GM23338 (cell line): Measurements from ENCODE around the gene SERPINA6. TPM values are rescaled to one million over a fixed set of nuclear protein-coding genes. Genes with fewer than 3 reads are reported as not detected.

Experiments used
- ATAC-seq: fragments of 200-7000 bp; cut with Tn5 transposase; 3 replicates; pipeline ENCODE4 v1.9.1; 2020
- DNase-seq: peaks from one replicate; pipeline ENCODE4 v3.0.0-alpha.2; 2015; ENCODE audit warnings: low spot score
- H2AFZ ChIP-seq: fragments of 200-600 bp; sonication (generic); 2 replicates; pipeline ENCODE4 v1.8.0; 2016; ENCODE audit warnings: antibody characterized with exemption, mild to moderate bottlenecking, moderate library complexity
- H3F3A ChIP-seq: fragments of 200-600 bp; sonication (generic); replicated peaks from 2 replicates; pipeline ENCODE4 v1.8.0; 2017; ENCODE audit warnings: antibody characterized with exemption, mixed run types, low read depth
- H3K27ac ChIP-seq: fragments of 200-600 bp; sonication (generic); 2 replicates; pipeline ENCODE4 v1.6.1; 2016; ENCODE audit warnings: low read depth
- H3K27me3 ChIP-seq: fragments of 200-600 bp; sonication (generic); 2 replicates; pipeline ENCODE4 v1.8.0; 2016; ENCODE audit warnings: mild to moderate bottlenecking, mixed run types, moderate library complexity; ENCODE audit not compliant: insufficient read depth
- H3K36me3 ChIP-seq: fragments of 200-600 bp; sonication (generic); 2 replicates; pipeline ENCODE4 v1.8.0; 2016; ENCODE audit warnings: mild to moderate bottlenecking; ENCODE audit not compliant: insufficient read depth
- H3K4me1 ChIP-seq: fragments of 200-600 bp; sonication (generic); 2 replicates; pipeline ENCODE4 v1.8.0; 2016; ENCODE audit warnings: mild to moderate bottlenecking, moderate library complexity; ENCODE audit not compliant: insufficient read depth
- H3K4me2 ChIP-seq: fragments of 200-600 bp; sonication (generic); 2 replicates; pipeline ENCODE4 v1.7.1; 2017; ENCODE audit warnings: mixed run types
- H3K4me3 ChIP-seq: fragments of 200-600 bp; sonication (generic); 2 replicates; pipeline ENCODE4 v1.6.1; 2016; ENCODE audit warnings: mixed run types
- H3K79me2 ChIP-seq: fragments of 200-600 bp; sonication (generic); replicated peaks from 2 replicates; pipeline ENCODE4 v1.8.0; 2017; ENCODE audit warnings: mild to moderate bottlenecking; ENCODE audit not compliant: insufficient read depth
- H3K9me2 ChIP-seq: fragments of 200-600 bp; sonication (generic); 2 replicates; pipeline ENCODE4 v1.8.0; 2017; ENCODE audit not compliant: insufficient read depth
- H4K20me1 ChIP-seq: fragments of 200-600 bp; sonication (generic); replicated peaks from 2 replicates; pipeline ENCODE4 v1.8.0; 2017; ENCODE audit warnings: mild to moderate bottlenecking; ENCODE audit not compliant: insufficient read depth
- H3K27ac Mint-ChIP-seq: 2 replicates; pipeline ENCODE4 v1.8.0; 2020; ENCODE audit warnings: inconsistent platforms, mild to moderate bottlenecking, moderate library complexity, mixed read lengths
- H3K27me3 Mint-ChIP-seq: 3 replicates; pipeline ENCODE4 v1.8.0; 2022; ENCODE audit warnings: low read depth, mild to moderate bottlenecking, moderate library complexity, mixed read lengths, inconsistent platforms; ENCODE audit not compliant: insufficient read depth, poor library complexity
- H3K36me3 Mint-ChIP-seq: 3 replicates; pipeline ENCODE4 v1.8.0; 2021; ENCODE audit warnings: low read depth, mild to moderate bottlenecking, inconsistent platforms, moderate library complexity, mixed read lengths
- H3K4me1 Mint-ChIP-seq: 3 replicates; pipeline ENCODE4 v1.8.0; 2020; ENCODE audit warnings: mild to moderate bottlenecking, inconsistent platforms, mixed read lengths
- H3K4me3 Mint-ChIP-seq: 3 replicates; pipeline ENCODE4 v1.8.0; 2021; ENCODE audit warnings: moderate library complexity, mild to moderate bottlenecking, inconsistent platforms, mixed read lengths
- H3K9me3 Mint-ChIP-seq: 3 replicates; pipeline ENCODE4 v1.8.0; 2020; ENCODE audit warnings: moderate library complexity, mild to moderate bottlenecking, inconsistent platforms, mixed read lengths
- CREB1 ChIP-seq: fragments of 250-450 bp; sonication (Bioruptor Pico); IDR thresholded peaks from 2 replicates; pipeline ENCODE4 v1.5.0; 2020; ENCODE audit warnings: low read depth, mild to moderate bottlenecking, moderate library complexity
- EZH2 ChIP-seq: fragments of 200-600 bp; sonication (generic); IDR thresholded peaks from one replicate; pipeline ENCODE4 v1.8.0; 2017; ENCODE audit warnings: antibody characterized with exemption, mild to moderate bottlenecking, low read depth; ENCODE audit not compliant: unreplicated experiment
- EZH2phosphoT487 ChIP-seq: fragments of 200-600 bp; sonication (generic); IDR thresholded peaks from one replicate; pipeline ENCODE4 v1.8.1; 2018; ENCODE audit warnings: antibody characterized with exemption; ENCODE audit not compliant: unreplicated experiment
- POLR2AphosphoS5 ChIP-seq: IDR thresholded peaks from 2 replicates; pipeline ENCODE4 v1.6.1; 2016; ENCODE audit warnings: antibody characterized with exemption, low read depth
- STAT1 ChIP-seq: IDR thresholded peaks from one replicate; pipeline ENCODE4 v1.6.1; 2016; ENCODE audit warnings: antibody characterized with exemption; ENCODE audit not compliant: unreplicated experiment
- ZNF114 ChIP-seq: fragments of 250-450 bp; sonication (Bioruptor Pico); IDR thresholded peaks from 2 replicates; pipeline ENCODE4 v1.5.0; 2020; ENCODE audit warnings: mild to moderate bottlenecking, moderate library complexity
- ZNF331 ChIP-seq: fragments of 250-450 bp; sonication (Bioruptor Pico); IDR thresholded peaks from 2 replicates; pipeline ENCODE4 v1.5.0; 2020; ENCODE audit warnings: low read depth, mild to moderate bottlenecking, moderate library complexity
- polyA plus RNA-seq: library from polyadenylated mRNA; unstranded; fragments of >200 nt; fragmentation: Nextera tagmentation; extraction: Ambion mirVana; gene quantifications from 2 replicates; pipeline ENCODE4 v1.2.1, GENCODE V29; 2016
- total RNA-seq: library from RNA; depleted of rRNA; stranded (reverse); fragments of >200 nt; shearing (Covaris generic); gene quantifications from 2 replicates; pipeline ENCODE4 v1.2.3, GENCODE V29; 2014
- TF ChIP-seq, protein P1 (sequence below): fragments of 250-450 bp; sonication (Bioruptor Pico); IDR thresholded peaks from 2 replicates; pipeline ENCODE4 v1.5.0; 2020; ENCODE audit warnings: mild to moderate bottlenecking, moderate library complexity
- TF ChIP-seq, protein P2 (sequence below), 2 experiments: fragments of 200-600 bp in 1 of 2; sonication (generic) in 1 of 2; conservative IDR thresholded peaks; 2 replicates each; pipeline versions ENCODE4 v1.5.1 to v1.6.1; 2016 to 2017; ENCODE audit warnings: antibody characterized with exemption in 2 of 2, low read depth in 2 of 2, mild to moderate bottlenecking in 2 of 2, moderate library complexity in 1 of 2
- TF ChIP-seq, protein P3 (sequence below): IDR thresholded peaks from 2 replicates; pipeline ENCODE4 v1.6.1; 2016; ENCODE audit warnings: antibody characterized with exemption
- TF ChIP-seq, protein P4 (sequence below): IDR thresholded peaks from one replicate; pipeline ENCODE4 v1.6.1; 2018; ENCODE audit warnings: antibody characterized with exemption; ENCODE audit not compliant: unreplicated experiment

Gene SERPINA6
- total and polyA plus RNA-seq, 2 experiments from 2014 or later = not detected

DNA sequence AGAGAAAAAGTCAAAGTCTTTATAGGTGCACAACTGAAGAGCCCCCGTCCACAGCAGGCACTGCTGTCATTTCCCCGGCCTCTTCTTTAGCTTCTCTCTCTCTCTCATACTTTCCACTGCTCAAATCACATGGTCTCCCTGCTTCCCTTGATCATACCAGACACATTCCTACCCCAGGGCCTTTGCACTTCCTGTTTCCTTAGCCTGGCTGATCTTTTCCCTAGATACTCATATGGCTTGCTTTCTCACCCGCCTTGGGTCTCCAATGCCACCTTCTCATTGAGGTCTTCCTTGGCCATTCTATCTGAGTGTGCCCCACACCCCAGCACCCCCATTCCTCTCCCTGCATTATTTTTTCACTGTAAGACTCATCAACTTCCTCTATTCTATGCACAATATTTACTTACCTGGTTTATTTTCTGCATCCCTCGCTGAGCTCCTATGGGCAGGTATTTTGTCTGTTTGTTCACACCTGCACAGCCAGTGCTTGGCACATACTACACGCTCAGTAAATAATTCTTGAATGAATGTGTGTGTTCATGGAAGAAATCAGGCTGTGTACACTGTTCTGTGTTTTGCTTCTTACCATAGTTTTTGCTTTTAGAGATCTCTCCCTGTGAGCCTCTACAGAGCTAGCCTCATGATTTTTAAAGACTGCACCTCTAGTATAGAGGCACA lies 33.4 kb upstream of the SERPINA6 start (continued):
- TF ChIP-seq, protein P1, sequence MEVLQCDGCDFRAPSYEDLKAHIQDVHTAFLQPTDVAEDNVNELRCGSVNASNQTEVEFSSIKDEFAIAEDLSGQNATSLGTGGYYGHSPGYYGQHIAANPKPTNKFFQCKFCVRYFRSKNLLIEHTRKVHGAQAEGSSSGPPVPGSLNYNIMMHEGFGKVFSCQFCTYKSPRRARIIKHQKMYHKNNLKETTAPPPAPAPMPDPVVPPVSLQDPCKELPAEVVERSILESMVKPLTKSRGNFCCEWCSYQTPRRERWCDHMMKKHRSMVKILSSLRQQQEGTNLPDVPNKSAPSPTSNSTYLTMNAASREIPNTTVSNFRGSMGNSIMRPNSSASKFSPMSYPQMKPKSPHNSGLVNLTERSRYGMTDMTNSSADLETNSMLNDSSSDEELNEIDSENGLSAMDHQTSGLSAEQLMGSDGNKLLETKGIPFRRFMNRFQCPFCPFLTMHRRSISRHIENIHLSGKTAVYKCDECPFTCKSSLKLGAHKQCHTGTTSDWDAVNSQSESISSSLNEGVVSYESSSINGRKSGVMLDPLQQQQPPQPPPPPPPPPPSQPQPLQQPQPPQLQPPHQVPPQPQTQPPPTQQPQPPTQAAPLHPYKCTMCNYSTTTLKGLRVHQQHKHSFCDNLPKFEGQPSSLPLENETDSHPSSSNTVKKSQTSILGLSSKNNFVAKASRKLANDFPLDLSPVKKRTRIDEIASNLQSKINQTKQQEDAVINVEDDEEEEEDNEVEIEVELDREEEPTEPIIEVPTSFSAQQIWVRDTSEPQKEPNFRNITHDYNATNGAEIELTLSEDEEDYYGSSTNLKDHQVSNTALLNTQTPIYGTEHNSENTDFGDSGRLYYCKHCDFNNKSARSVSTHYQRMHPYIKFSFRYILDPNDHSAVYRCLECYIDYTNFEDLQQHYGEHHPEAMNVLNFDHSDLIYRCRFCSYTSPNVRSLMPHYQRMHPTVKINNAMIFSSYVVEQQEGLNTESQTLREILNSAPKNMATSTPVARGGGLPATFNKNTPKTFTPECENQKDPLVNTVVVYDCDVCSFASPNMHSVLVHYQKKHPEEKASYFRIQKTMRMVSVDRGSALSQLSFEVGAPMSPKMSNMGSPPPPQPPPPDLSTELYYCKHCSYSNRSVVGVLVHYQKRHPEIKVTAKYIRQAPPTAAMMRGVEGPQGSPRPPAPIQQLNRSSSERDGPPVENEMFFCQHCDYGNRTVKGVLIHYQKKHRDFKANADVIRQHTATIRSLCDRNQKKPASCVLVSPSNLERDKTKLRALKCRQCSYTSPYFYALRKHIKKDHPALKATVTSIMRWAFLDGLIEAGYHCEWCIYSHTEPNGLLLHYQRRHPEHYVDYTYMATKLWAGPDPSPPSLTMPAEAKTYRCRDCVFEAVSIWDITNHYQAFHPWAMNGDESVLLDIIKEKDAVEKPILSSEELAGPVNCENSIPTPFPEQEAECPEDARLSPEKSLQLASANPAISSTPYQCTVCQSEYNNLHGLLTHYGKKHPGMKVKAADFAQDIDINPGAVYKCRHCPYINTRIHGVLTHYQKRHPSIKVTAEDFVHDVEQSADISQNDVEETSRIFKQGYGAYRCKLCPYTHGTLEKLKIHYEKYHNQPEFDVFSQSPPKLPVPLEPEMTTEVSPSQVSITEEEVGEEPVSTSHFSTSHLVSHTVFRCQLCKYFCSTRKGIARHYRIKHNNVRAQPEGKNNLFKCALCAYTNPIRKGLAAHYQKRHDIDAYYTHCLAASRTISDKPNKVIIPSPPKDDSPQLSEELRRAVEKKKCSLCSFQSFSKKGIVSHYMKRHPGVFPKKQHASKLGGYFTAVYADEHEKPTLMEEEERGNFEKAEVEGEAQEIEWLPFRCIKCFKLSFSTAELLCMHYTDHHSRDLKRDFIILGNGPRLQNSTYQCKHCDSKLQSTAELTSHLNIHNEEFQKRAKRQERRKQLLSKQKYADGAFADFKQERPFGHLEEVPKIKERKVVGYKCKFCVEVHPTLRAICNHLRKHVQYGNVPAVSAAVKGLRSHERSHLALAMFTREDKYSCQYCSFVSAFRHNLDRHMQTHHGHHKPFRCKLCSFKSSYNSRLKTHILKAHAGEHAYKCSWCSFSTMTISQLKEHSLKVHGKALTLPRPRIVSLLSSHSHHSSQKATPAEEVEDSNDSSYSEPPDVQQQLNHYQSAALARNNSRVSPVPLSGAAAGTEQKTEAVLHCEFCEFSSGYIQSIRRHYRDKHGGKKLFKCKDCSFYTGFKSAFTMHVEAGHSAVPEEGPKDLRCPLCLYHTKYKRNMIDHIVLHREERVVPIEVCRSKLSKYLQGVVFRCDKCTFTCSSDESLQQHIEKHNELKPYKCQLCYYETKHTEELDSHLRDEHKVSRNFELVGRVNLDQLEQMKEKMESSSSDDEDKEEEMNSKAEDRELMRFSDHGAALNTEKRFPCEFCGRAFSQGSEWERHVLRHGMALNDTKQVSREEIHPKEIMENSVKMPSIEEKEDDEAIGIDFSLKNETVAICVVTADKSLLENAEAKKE (CRISPR knock-in tag) = no peak
- TF ChIP-seq ZNF114 (CRISPR knock-in tag) = no peak
- no peak for TF ChIP-seq EZH2

DNA sequence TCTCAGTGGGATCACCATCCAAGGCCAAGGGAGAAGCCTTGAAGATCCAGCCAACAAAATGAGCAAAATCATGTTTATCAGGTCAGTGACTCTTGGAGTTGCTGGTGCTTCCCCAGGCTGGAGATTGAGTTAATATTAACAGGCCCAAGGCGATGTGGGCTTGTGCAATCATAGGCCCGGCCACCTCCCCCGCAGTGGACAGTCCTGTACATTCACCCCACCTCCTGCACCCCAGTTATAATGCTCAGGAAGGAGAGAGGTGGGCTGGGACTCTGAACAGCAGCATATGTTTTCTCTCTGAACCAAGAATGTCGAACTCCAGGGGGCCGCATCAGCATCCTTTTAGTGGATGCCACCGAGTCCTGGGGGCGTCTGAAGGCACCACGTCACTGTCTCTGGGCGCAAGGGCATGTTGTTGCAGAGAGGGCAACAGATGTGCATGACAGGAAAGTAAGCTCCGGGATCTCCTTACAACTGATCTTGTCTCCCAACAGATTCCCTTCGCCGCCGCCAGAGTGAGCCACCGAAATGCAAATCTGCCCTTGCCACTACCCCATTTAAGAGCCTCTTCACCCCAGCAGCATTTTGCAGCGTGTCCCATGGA lies 32.2 kb upstream of the SERPINA6 start:
- Histone ChIP-seq H3K4me1 (peaks cover 10% of the 10 kb centered on the region), H3K27me3 (no peaks in the 10 kb centered on the region), H3K9me2 (peaks cover 5% of the 10 kb centered on the region; the same call in 1 of the 2 replicates), H3K27ac (no peak overlapping the region), H4K20me1 (no peaks in the 10 kb centered on the region), H3K4me2 (no peak overlapping the region), H3F3A (no peaks in the 10 kb centered on the region), H3K79me2 (no peaks in the 10 kb centered on the region), H3K36me3 (0 out of 2 replicates have a peak, but pooled peaks cover 3% of the 10 kb centered on the region), H3K4me3 (no peak overlapping the region), H2AFZ (peak overlapping the region; percentile 19)
- Mint-ChIP-seq H3K4me3 (no peak overlapping the region), H3K27me3 (peaks cover 2% of the 10 kb centered on the region), H3K9me3 (peaks cover 5% of the 10 kb centered on the region; the same call in 1 of the 3 replicates), H3K36me3 (no peaks in the 10 kb centered on the region), H3K4me1 (peaks cover 16% of the 10 kb centered on the region; the same call in 2 of the 3 replicates), H3K27ac (no peak overlapping the region)
- ATAC-seq = peak; percentile 99
- DNase-seq = peak; percentile 78
- TF ChIP-seq CREB1 (CRISPR knock-in tag) (0 out of 2 replicates have a peak, but pooled peaks have one; percentile 23), POLR2AphosphoS5 (no peak), EZH2phosphoT487 (no peak), ZNF331 (CRISPR knock-in tag) (no peak), EZH2 (no peak), STAT1 (no peak), ZNF114 (CRISPR knock-in tag) (no peak)
- TF ChIP-seq, protein P2, sequence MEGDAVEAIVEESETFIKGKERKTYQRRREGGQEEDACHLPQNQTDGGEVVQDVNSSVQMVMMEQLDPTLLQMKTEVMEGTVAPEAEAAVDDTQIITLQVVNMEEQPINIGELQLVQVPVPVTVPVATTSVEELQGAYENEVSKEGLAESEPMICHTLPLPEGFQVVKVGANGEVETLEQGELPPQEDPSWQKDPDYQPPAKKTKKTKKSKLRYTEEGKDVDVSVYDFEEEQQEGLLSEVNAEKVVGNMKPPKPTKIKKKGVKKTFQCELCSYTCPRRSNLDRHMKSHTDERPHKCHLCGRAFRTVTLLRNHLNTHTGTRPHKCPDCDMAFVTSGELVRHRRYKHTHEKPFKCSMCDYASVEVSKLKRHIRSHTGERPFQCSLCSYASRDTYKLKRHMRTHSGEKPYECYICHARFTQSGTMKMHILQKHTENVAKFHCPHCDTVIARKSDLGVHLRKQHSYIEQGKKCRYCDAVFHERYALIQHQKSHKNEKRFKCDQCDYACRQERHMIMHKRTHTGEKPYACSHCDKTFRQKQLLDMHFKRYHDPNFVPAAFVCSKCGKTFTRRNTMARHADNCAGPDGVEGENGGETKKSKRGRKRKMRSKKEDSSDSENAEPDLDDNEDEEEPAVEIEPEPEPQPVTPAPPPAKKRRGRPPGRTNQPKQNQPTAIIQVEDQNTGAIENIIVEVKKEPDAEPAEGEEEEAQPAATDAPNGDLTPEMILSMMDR (conservative IDR thresholded peaks at IDR 0.05; ENCODE audit: low read depth in 2 of 2) = peak; percentile 51 to 75
- TF ChIP-seq, protein P3, sequence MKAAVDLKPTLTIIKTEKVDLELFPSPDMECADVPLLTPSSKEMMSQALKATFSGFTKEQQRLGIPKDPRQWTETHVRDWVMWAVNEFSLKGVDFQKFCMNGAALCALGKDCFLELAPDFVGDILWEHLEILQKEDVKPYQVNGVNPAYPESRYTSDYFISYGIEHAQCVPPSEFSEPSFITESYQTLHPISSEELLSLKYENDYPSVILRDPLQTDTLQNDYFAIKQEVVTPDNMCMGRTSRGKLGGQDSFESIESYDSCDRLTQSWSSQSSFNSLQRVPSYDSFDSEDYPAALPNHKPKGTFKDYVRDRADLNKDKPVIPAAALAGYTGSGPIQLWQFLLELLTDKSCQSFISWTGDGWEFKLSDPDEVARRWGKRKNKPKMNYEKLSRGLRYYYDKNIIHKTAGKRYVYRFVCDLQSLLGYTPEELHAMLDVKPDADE = no peak
- TF ChIP-seq, protein P4, sequence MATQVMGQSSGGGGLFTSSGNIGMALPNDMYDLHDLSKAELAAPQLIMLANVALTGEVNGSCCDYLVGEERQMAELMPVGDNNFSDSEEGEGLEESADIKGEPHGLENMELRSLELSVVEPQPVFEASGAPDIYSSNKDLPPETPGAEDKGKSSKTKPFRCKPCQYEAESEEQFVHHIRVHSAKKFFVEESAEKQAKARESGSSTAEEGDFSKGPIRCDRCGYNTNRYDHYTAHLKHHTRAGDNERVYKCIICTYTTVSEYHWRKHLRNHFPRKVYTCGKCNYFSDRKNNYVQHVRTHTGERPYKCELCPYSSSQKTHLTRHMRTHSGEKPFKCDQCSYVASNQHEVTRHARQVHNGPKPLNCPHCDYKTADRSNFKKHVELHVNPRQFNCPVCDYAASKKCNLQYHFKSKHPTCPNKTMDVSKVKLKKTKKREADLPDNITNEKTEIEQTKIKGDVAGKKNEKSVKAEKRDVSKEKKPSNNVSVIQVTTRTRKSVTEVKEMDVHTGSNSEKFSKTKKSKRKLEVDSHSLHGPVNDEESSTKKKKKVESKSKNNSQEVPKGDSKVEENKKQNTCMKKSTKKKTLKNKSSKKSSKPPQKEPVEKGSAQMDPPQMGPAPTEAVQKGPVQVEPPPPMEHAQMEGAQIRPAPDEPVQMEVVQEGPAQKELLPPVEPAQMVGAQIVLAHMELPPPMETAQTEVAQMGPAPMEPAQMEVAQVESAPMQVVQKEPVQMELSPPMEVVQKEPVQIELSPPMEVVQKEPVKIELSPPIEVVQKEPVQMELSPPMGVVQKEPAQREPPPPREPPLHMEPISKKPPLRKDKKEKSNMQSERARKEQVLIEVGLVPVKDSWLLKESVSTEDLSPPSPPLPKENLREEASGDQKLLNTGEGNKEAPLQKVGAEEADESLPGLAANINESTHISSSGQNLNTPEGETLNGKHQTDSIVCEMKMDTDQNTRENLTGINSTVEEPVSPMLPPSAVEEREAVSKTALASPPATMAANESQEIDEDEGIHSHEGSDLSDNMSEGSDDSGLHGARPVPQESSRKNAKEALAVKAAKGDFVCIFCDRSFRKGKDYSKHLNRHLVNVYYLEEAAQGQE = no peak
